ENCODE data around the gene C22orf31. TPM values are rescaled to one million over a fixed set of nuclear protein-coding genes. Genes with fewer than 3 reads are reported as not detected.
A peak's percentile ranks its signal among the peaks of the same experiment; 100 is the strongest.

Gene C22orf31
- total RNA-seq, 1 experiment from 2014 or later, result not detected

GRCh38 chr22:29082826-29083545 is 21.4 kb upstream of the C22orf31 start:
- Histone ChIP-seq H3K23ac (ENCODE audit: insufficient read length, low read depth, low read length) (no peak overlapping the region), H3K18ac (ENCODE audit: insufficient read length, low read depth, low read length) (no peak overlapping the region), H4K20me1 (ENCODE audit: control insufficient read depth, insufficient read depth, insufficient read length) (no peaks in the 10 kb centered on the region), H2BK120ac (ENCODE audit: low read depth, low read length, poor library complexity, severe bottlenecking) (no peak overlapping the region), H3K56ac (ENCODE audit: insufficient read length, low read depth, low read length) (no peak overlapping the region), H3K4ac (ENCODE audit: low read depth, low read length) (no peak overlapping the region), H3K14ac (ENCODE audit: insufficient read depth, low read length) (no peak overlapping the region), H4K5ac (ENCODE audit: insufficient read length, low read depth, low read length) (no peak overlapping the region), H2AK5ac (ENCODE audit: insufficient read length, low read length) (no peak overlapping the region), H4K91ac (ENCODE audit: insufficient read length, low read depth, low read length) (no peak overlapping the region), H2BK5ac (ENCODE audit: insufficient read length, low read length) (no peak overlapping the region), H3K4me2 (ENCODE audit: insufficient read depth, insufficient read length, low read length) (no peak overlapping the region), H3K4me1 (ENCODE audit: insufficient read depth, low read length) (peaks cover 6% of the 10 kb centered on the region), H3K79me1 (ENCODE audit: insufficient read depth, low read depth, low read length, poor library complexity, severe bottlenecking) (no peaks in the 10 kb centered on the region), H2AFZ (ENCODE audit: low read length) (no peak overlapping the region), H3K9me3 (ENCODE audit: control insufficient read depth, low read depth, low read length) (no peaks in the 10 kb centered on the region), H3K27me3 (ENCODE audit: insufficient read depth, low read length) (no peaks in the 10 kb centered on the region), H3K9ac (ENCODE audit: extremely low read depth, insufficient read length, low read length) (no peak overlapping the region), H2BK12ac (ENCODE audit: insufficient read length, low read depth, low read length) (no peak overlapping the region), H3K27ac (ENCODE audit: insufficient read length, low read depth, low read length) (no peak overlapping the region), H3K79me2 (ENCODE audit: insufficient read depth, low read length) (no peaks in the 10 kb centered on the region), H3K23me2 (ENCODE audit: insufficient read length, low read depth, low read length, poor library complexity, severe bottlenecking) (no peaks in the 10 kb centered on the region), H2BK15ac (ENCODE audit: low read depth, low read length) (no peak overlapping the region), H3T11ph (ENCODE audit: low read length) (no peak overlapping the region), H4K8ac (replicated peaks; ENCODE audit: insufficient read length, low read depth, low read length) (no peak overlapping the region), H2BK20ac (ENCODE audit: low read depth, low read length, poor library complexity, severe bottlenecking) (no peak overlapping the region)
- H3K4me1 Mint-ChIP-seq, result peaks cover 27 to 29% of the 10 kb centered on the region in 2 experiments
- H3K9me3 Mint-ChIP-seq, result no peaks in the 10 kb centered on the region
- DNase-seq, result no peak
- no CpG with 5 or more reads among the region's 7 CpGs for WGBS (ENCODE audit: extremely low coverage, insufficient read length, low lambda C conversion rate)
- H3K4me3 Mint-ChIP-seq, result no peak overlapping the region
- no peak for TF ChIP-seq CTCF (conservative IDR thresholded peaks at IDR 0.05)
- peak overlapping the region in 1 of 3 experiments; percentile 80; a peak in 1 of 7 replicates for H3K27ac Mint-ChIP-seq
- no peaks in the 10 kb centered on the region for H3K36me3 Mint-ChIP-seq (ENCODE audit: insufficient read depth in 1 of 3, low read depth in 3 of 3)
- H3K27me3 Mint-ChIP-seq (ENCODE audit: low read depth), result no peaks in the 10 kb centered on the region

All from H9 (cell line).